DMS153 treated with DMSO at 0.1 percent for 48 hours (cell line): ENCODE data around the gene PIP4P1.
A peak's percentile ranks its signal among the peaks of the same experiment; 100 is the strongest.
"Not testable (repeated sequence)": the region's sequence is repeated elsewhere in the genome, so short reads cannot be mapped to it uniquely, and the experiment has no call there.

ENCODE experiments used
- DNase-seq: peaks from one replicate; lab custom pipeline; 2025; ENCODE audit not compliant: unreplicated experiment; lab: John Stamatoyannopoulos, UW

Gene PIP4P1

GRCh38 chr14:20477211-20477876, 16.1 kb upstream of the PIP4P1 start:
- peak; percentile 16 for DNase-seq

- no peak for DNase-seq
Measured at GRCh38 chr14:20476776-20477175, 15.5 kb upstream of the PIP4P1 start.

GRCh38 chr14:20472536-20473169, 11.4 kb upstream of the PIP4P1 start:
- DNase-seq: no peak

- no peak for DNase-seq
Measured at GRCh38 chr14:20470603-20470901, 9.3 kb upstream of the PIP4P1 start.

GRCh38 chr14:20469890-20470602, 8.8 kb upstream of the PIP4P1 start:
- DNase-seq: no peak

GRCh38 chr14:20469242-20469889, 8.1 kb upstream of the PIP4P1 start, which contains the start of gene PNP:
Gene PNP, plus strand, starts transcription at chr14:20469406. Its CDS starts 119 bp downstream, at chr14:20469525.
- DNase-seq: peak; percentile 77

GRCh38 chr14:20468764-20469241, 7.6 kb upstream of the PIP4P1 start:
- DNase-seq: peak; percentile 50

- DNase-seq: no peak
Measured at GRCh38 chr14:20460458-20461224, 593 bp downstream of the PIP4P1 start.

- no peak for DNase-seq
Measured at GRCh38 chr14:20458031-20458789, 3.0 kb downstream of the PIP4P1 start.

- DNase-seq: no peak
Measured at GRCh38 chr14:20456971-20457370, 4.3 kb downstream of the PIP4P1 start.

- DNase-seq: peak; percentile 48
Measured at GRCh38 chr14:20455355-20456300, 5.6 kb downstream of the PIP4P1 start.

GRCh38 chr14:20454516-20455354, 6.5 kb downstream of the PIP4P1 start, which contains the start of the genes APEX1 and OSGEP:
Gene APEX1, plus strand, starts transcription at chr14:20455226. Its CDS starts 420 bp downstream, at chr14:20455646.
Gene OSGEP, minus strand, starts transcription at chr14:20454812. Its CDS starts 129 bp downstream, at chr14:20454683.
- peak; percentile 94 for DNase-seq

GRCh38 chr14:20452831-20453230, 8.4 kb downstream of the PIP4P1 start:
- DNase-seq: not testable (repeated sequence)

- DNase-seq: no peak
Measured at GRCh38 chr14:20446889-20447288, 14.3 kb downstream of the PIP4P1 start.

GRCh38 chr14:20443650-20444049, 17.6 kb downstream of the PIP4P1 start:
- not testable (repeated sequence) for DNase-seq

- no peak for DNase-seq
Measured at GRCh38 chr14:20441461-20441860, 19.8 kb downstream of the PIP4P1 start.

GRCh38 chr14:20440882-20441281, 20.4 kb downstream of the PIP4P1 start:
- no peak for DNase-seq

GRCh38 chr14:20440465-20440864, 20.8 kb downstream of the PIP4P1 start:
- no peak for DNase-seq
